IMR-90 (cell line): Measurements from ENCODE around the gene NXPE3. TPM values are rescaled to one million over a fixed set of nuclear protein-coding genes. Genes with fewer than 3 reads are reported as not detected.

Experiments used
- ATAC-seq: fragments of 200-7000 bp; cut with Tn5 transposase; 2 replicates; pipeline ENCODE4 v1.9.1; 2020; ENCODE audit warnings: low read depth, mild to moderate bottlenecking, moderate library complexity
- BruUV-seq: library from RNA; stranded (reverse); fragments of 400-500 nt; replicated peaks from 2 replicates; lab custom pipeline; 2021; lab: Mats Ljungman, UMichigan
- CTCF ChIA-PET: fragments of 300-600 bp; formaldehyde crosslinking; extraction: SDS; loops from one replicate; lab custom pipeline; 2021; ENCODE audit warnings: antibody characterized with exemption; lab: Yijun Ruan, JAX
- POLR2A ChIA-PET: fragments of 300-600 bp; sonication (Branson Sonifier 250); formaldehyde crosslinking; loops from one replicate; lab custom pipeline; 2022; ENCODE audit warnings: antibody characterized with exemption; ENCODE audit not compliant: unreplicated experiment; lab: Charles Lee
- DNase-seq: peaks from one replicate; pipeline ENCODE4 v3.0.0; 2013
- H2AFZ ChIP-seq: replicated peaks from 2 replicates; pipeline ENCODE3; 2013; ENCODE audit warnings: low read length, mild to moderate bottlenecking; ENCODE audit not compliant: poor library complexity
- H2AK5ac ChIP-seq: 2 replicates; pipeline ENCODE4 v1.6.1; 2013; ENCODE audit warnings: low read depth, low read length, inconsistent platforms
- H2AK9ac ChIP-seq: replicated peaks from 2 replicates; pipeline ENCODE3; 2013; ENCODE audit warnings: mild to moderate bottlenecking, low read depth, low read length, moderate library complexity; ENCODE audit not compliant: poor library complexity
- H2BK120ac ChIP-seq: 2 replicates; pipeline ENCODE4 v1.6.1; 2013; ENCODE audit warnings: low read depth, low read length, inconsistent platforms
- H2BK15ac ChIP-seq: 3 replicates; pipeline ENCODE4 v1.6.1; 2013; ENCODE audit warnings: low read depth, low read length, inconsistent platforms
- H2BK20ac ChIP-seq: 2 replicates; pipeline ENCODE4 v1.6.1; 2013; ENCODE audit warnings: low read depth, mild to moderate bottlenecking, inconsistent platforms, low read length, moderate library complexity
- H2BK5ac ChIP-seq: 2 replicates; pipeline ENCODE4 v1.6.1; 2013; ENCODE audit warnings: mild to moderate bottlenecking, low read depth, low read length, inconsistent platforms; ENCODE audit not compliant: poor library complexity, severe bottlenecking
- H3K14ac ChIP-seq: replicated peaks from 2 replicates; pipeline ENCODE4 v1.6.1; 2013; ENCODE audit warnings: low read depth, low read length, inconsistent platforms
- H3K18ac ChIP-seq: 2 replicates; pipeline ENCODE4 v1.6.1; 2013; ENCODE audit warnings: low read depth, low read length, control low read depth
- H3K23ac ChIP-seq: 2 replicates; pipeline ENCODE4 v1.6.1; 2013; ENCODE audit warnings: low read depth, low read length, inconsistent platforms
- H3K27ac ChIP-seq: 2 replicates; pipeline ENCODE4 v1.5.1; 2013; ENCODE audit warnings: mild to moderate bottlenecking, control low read depth, low read length; ENCODE audit not compliant: insufficient read depth
- H3K27me3 ChIP-seq: 2 replicates; pipeline ENCODE4 v1.6.1; 2013; ENCODE audit warnings: low read length; ENCODE audit not compliant: control insufficient read depth, insufficient read depth
- H3K36me3 ChIP-seq: 2 replicates; pipeline ENCODE4 v1.6.1; 2013; ENCODE audit warnings: low read length, mixed read lengths; ENCODE audit not compliant: control insufficient read depth, insufficient read depth
- H3K4ac ChIP-seq: 2 replicates; pipeline ENCODE4 v1.6.1; 2013; ENCODE audit warnings: low read depth, low read length, inconsistent platforms
- H3K4me1 ChIP-seq: 2 replicates; pipeline ENCODE4 v1.6.1; 2013; ENCODE audit warnings: low read length, mixed read lengths; ENCODE audit not compliant: control insufficient read depth, insufficient read depth
- H3K4me2 ChIP-seq: 2 replicates; pipeline ENCODE4 v1.6.1; 2013; ENCODE audit warnings: low read depth, mild to moderate bottlenecking, control low read depth, low read length, moderate library complexity
- H3K4me3 ChIP-seq: 2 replicates; pipeline ENCODE4 v1.5.1; 2013; ENCODE audit warnings: low read depth, mild to moderate bottlenecking, control low read depth, low read length, moderate library complexity; ENCODE audit not compliant: insufficient read depth
- H3K56ac ChIP-seq: 2 replicates; pipeline ENCODE4 v1.6.1; 2013; ENCODE audit warnings: low read length, inconsistent platforms; ENCODE audit not compliant: insufficient read depth; ENCODE audit errors: extremely low read depth
- H3K79me1 ChIP-seq, 2 experiments: 2 replicates each; pipeline ENCODE4 v1.6.1; 2013; ENCODE audit warnings: low read length in 2 of 2, inconsistent platforms in 1 of 2, low read depth in 1 of 2
- H3K9ac ChIP-seq: 2 replicates; pipeline ENCODE4 v1.6.1; 2013; ENCODE audit warnings: low read depth, low read length, control low read depth
- H3K9me1 ChIP-seq: 2 replicates; pipeline ENCODE4 v1.6.1; 2013; ENCODE audit warnings: low read length, inconsistent platforms; ENCODE audit not compliant: insufficient read depth
- H3K9me3 ChIP-seq: 2 replicates; pipeline ENCODE4 v1.6.1; 2013; ENCODE audit warnings: low read length; ENCODE audit not compliant: control insufficient read depth, insufficient read depth
- H4K20me1 ChIP-seq: 2 replicates; pipeline ENCODE4 v1.6.1; 2013; ENCODE audit warnings: low read length, inconsistent platforms; ENCODE audit not compliant: insufficient read depth
- H4K5ac ChIP-seq: 2 replicates; pipeline ENCODE4 v1.6.1; 2013; ENCODE audit warnings: mild to moderate bottlenecking, low read depth, low read length, control low read depth
- H4K8ac ChIP-seq, 2 experiments: 2 replicates each; pipeline ENCODE4 v1.6.1; 2013; ENCODE audit warnings: low read depth in 2 of 2, low read length in 2 of 2, control low read depth in 1 of 2, inconsistent platforms in 1 of 2
- H4K91ac ChIP-seq: 2 replicates; pipeline ENCODE4 v1.6.1; 2013; ENCODE audit warnings: low read depth, low read length, inconsistent platforms; ENCODE audit not compliant: insufficient read depth
- FOS ChIP-seq: fragments of 150-350 bp; IDR thresholded peaks from 2 replicates; pipeline ENCODE4 v1.6.1; 2016; ENCODE audit warnings: low read depth, low read length
- MXI1 ChIP-seq: IDR thresholded peaks from 2 replicates; pipeline ENCODE4 v1.6.1; 2012; ENCODE audit warnings: low read depth, mild to moderate bottlenecking, low read length, moderate library complexity, borderline replicate concordance
- POLR2A ChIP-seq: IDR thresholded peaks from 2 replicates; pipeline ENCODE4 v1.6.1; 2012; ENCODE audit warnings: mild to moderate bottlenecking, low read depth, low read length
- RAD21 ChIP-seq: IDR thresholded peaks from 2 replicates; pipeline ENCODE4 v1.6.1; 2012; ENCODE audit warnings: low read length, improper control_type of control experiment
- RCOR1 ChIP-seq: IDR thresholded peaks from 2 replicates; pipeline ENCODE4 v1.6.1; 2012; ENCODE audit warnings: mild to moderate bottlenecking, low read length, improper control_type of control experiment; ENCODE audit not compliant: insufficient replicate concordance
- RFX5 ChIP-seq: IDR thresholded peaks from 2 replicates; pipeline ENCODE4 v1.8.0; 2012; ENCODE audit warnings: low read depth, mild to moderate bottlenecking, low read length, moderate library complexity
- SMC3 ChIP-seq: fragments of 150-350 bp; IDR thresholded peaks from 2 replicates; pipeline ENCODE4 v1.6.1; 2016; ENCODE audit warnings: low read depth, mild to moderate bottlenecking, antibody characterized with exemption, low read length, moderate library complexity
- WGBS, 2 experiments: methylation state at CpG; one replicate each; pipeline versions ENCODE4 v1.1.5 to v1.1.7; 2013; ENCODE audit warnings: missing lambda C conversion rate in 2 of 2; ENCODE audit not compliant: insufficient read length in 1 of 2; ENCODE audit errors: extremely low coverage in 2 of 2; 5-methylcytosine and 5-hydroxymethylcytosine counted together
- dilution Hi-C: fragments of 300-500 bp; cut with HindIII; formaldehyde crosslinking; loops from one replicate; pipeline ENCODE4 v1.14.3; 2018; ENCODE audit warnings: low sequenced_read_pairs; ENCODE audit not compliant: unreplicated experiment
- in situ Hi-C: fragments of 300-500 bp; cut with MboI; formaldehyde crosslinking; loops from 3 replicates; pipeline ENCODE4 v1.14.3; 2019; ENCODE audit warnings: low sequenced_read_pairs, inconsistent platforms, mixed read lengths
- intact Hi-C: fragments of 100-400 bp; cut with micrococcal nuclease; formaldehyde crosslinking; loops from 2 replicates; pipeline ENCODE4 v1.10.0; 2022
- polyA plus RNA-seq, 3 experiments: library from polyadenylated mRNA; depleted of rRNA; stranded (reverse); fragments of >200 nt; gene quantifications; 2 replicates each; pipeline ENCODE4 v1.2.3, GENCODE V29; 2012; ENCODE audit warnings: low replicate concordance in 1 of 3
- total RNA-seq: library from RNA; depleted of rRNA; stranded (reverse); fragments of >200 nt; gene quantifications from 2 replicates; pipeline ENCODE4 v1.2.3, GENCODE V29; 2012
- TF ChIP-seq, protein P1 (sequence below): conservative IDR thresholded peaks from 2 replicates; pipeline ENCODE4 v1.5.1; 2012; ENCODE audit warnings: mild to moderate bottlenecking, low read depth, low read length, improper control_type of control experiment

NXPE3 gene
- total and polyA plus RNA-seq, 2 of the 4 experiments (the other 2 are of a cell fraction): 20.0 to 23.8 TPM

DNA sequence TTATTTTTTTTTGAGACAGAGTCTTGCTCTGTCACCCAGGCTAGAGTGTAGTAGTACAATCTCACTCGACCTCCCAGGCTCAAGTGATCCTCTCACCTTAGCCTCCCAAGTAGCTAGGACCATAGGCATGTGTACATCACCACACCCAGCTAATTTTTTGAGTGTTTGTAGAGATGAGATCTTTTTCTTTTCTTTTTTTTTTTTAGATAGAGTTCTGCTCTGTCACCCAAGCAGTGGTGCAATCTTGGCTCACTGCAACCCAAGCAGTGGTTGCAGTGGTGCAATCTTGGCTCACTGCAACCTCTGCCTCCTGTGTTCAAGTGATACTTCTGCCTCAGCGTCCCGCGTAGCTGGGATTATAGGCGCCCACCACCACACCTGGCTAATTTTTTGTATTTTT is 49.4 kb upstream of the NXPE3 start:
- CTCF ChIA-PET: no interaction called here

More for the DNA sequence above, 49.4 kb upstream of the NXPE3 start:
- peaks cover 14 to 17% of the 10 kb centered on the region in 2 experiments for H3K79me1 ChIP-seq
- no peaks in the 10 kb centered on the region for H3K9me1 ChIP-seq
- peaks cover 24% of the 10 kb centered on the region for H3K36me3 ChIP-seq
- in situ Hi-C loops: no loop called here
- no peak overlapping the region for H2BK15ac ChIP-seq
- no peak overlapping the region for H2BK120ac ChIP-seq
- DNase-seq (no peak), ATAC-seq (no peak)
- H2BK20ac ChIP-seq: no peak overlapping the region
- dilution Hi-C loops: no loop called here
- no peak overlapping the region for H3K4me2 ChIP-seq
- H2AK5ac ChIP-seq: no peak overlapping the region
- H4K5ac ChIP-seq: no peak overlapping the region
- no peaks in the 10 kb centered on the region for H3K27me3 ChIP-seq
- no peak overlapping the region for H3K4ac ChIP-seq
- no peaks in the 10 kb centered on the region for H4K20me1 ChIP-seq
- H2AK9ac ChIP-seq: no peak overlapping the region
- TF ChIP-seq MXI1: no peak
- TF ChIP-seq RCOR1: no peak
- TF ChIP-seq, protein P1, sequence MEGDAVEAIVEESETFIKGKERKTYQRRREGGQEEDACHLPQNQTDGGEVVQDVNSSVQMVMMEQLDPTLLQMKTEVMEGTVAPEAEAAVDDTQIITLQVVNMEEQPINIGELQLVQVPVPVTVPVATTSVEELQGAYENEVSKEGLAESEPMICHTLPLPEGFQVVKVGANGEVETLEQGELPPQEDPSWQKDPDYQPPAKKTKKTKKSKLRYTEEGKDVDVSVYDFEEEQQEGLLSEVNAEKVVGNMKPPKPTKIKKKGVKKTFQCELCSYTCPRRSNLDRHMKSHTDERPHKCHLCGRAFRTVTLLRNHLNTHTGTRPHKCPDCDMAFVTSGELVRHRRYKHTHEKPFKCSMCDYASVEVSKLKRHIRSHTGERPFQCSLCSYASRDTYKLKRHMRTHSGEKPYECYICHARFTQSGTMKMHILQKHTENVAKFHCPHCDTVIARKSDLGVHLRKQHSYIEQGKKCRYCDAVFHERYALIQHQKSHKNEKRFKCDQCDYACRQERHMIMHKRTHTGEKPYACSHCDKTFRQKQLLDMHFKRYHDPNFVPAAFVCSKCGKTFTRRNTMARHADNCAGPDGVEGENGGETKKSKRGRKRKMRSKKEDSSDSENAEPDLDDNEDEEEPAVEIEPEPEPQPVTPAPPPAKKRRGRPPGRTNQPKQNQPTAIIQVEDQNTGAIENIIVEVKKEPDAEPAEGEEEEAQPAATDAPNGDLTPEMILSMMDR: no peak
- TF ChIP-seq POLR2A: no peak
- TF ChIP-seq RFX5: no peak
- no peak for TF ChIP-seq FOS
- TF ChIP-seq SMC3: no peak
- TF ChIP-seq RAD21: no peak
- no CpG with 5 or more reads among the region's 5 CpGs for WGBS, 2 experiments
- no peaks in the 10 kb centered on the region for H3K4me1 ChIP-seq
- POLR2A ChIA-PET: no interaction called here
- H3K27ac ChIP-seq: no peak overlapping the region
- H2AFZ ChIP-seq: no peak overlapping the region
- no peak overlapping the region for H3K18ac ChIP-seq
- no peak overlapping the region for H4K91ac ChIP-seq
- intact Hi-C loops: no loop called here
- H3K23ac ChIP-seq: no peak overlapping the region
- no peaks in the 10 kb centered on the region for H3K9me3 ChIP-seq
- no peak overlapping the region for H3K4me3 ChIP-seq
- H2BK5ac ChIP-seq: no peak overlapping the region
- H3K56ac ChIP-seq: no peak overlapping the region
- BruUV-seq: no TSS peak
- no peak overlapping the region for H3K14ac ChIP-seq
- no peak overlapping the region for H3K9ac ChIP-seq
- no peak overlapping the region for H4K8ac ChIP-seq
